GM23248 (cell line): Measurements from ENCODE around the gene BEND3.

Experiments used
- EZH2 ChIP-seq: fragments of 200-600 bp; sonication (generic); IDR thresholded peaks from 2 replicates; pipeline ENCODE4 v1.6.1; 2018; ENCODE audit warnings: antibody characterized with exemption, mild to moderate bottlenecking; ENCODE audit not compliant: insufficient read depth, poor library complexity, severe bottlenecking
- EZH2phosphoT487 ChIP-seq: fragments of 200-600 bp; sonication (generic); IDR thresholded peaks from 2 replicates; pipeline ENCODE4 v1.6.1; 2018; ENCODE audit warnings: antibody characterized with exemption, moderate library complexity, mild to moderate bottlenecking, low read depth; ENCODE audit not compliant: insufficient read depth

DNA sequence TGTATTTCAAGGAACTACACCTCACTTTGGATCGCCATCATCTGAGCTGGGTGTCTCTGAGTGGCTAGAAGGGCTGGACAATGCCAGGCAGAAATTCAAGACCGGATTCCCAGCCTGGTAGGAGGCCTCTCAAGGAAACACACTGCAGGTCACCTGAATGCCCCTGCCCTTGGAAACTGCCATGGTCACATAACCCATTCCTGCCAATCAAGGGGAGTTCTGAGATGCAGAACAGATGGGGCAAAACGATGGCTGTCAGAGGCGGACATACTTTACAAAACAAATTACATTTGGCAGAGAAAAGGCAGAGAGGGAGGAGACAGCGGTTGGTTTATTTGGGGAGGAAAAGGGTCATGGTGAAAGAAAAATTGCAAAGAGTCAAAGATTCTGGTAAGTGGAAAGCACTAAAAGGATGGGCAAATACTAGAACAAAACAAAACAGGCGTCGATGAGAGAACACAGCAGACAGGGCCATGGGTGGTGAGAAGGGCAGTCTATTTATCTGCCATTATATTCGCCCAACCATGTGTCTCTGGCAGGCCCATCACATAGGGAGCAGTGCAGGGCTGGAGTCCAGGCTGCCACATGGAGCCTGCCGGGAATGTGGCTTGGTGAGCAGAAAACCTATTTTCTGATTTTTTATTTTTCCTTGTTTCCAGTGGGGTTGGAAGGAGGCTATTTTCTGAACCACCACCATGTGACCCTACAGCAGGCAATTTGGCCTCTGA lies 13.5 kb downstream of the BEND3 start:
- TF ChIP-seq EZH2 (no peak), EZH2phosphoT487 (no peak)
